GM12874 (cell line): ENCODE results near the gene SLC43A2.

ENCODE experiments used
- TF ChIP-seq, protein P1 (sequence below): IDR thresholded peaks from 2 replicates; pipeline ENCODE4 v1.5.1; 2011; ENCODE audit warnings: low read depth, mild to moderate bottlenecking, control low read depth, low read length, moderate library complexity; ENCODE audit not compliant: insufficient read depth

The SLC43A2 gene

DNA sequence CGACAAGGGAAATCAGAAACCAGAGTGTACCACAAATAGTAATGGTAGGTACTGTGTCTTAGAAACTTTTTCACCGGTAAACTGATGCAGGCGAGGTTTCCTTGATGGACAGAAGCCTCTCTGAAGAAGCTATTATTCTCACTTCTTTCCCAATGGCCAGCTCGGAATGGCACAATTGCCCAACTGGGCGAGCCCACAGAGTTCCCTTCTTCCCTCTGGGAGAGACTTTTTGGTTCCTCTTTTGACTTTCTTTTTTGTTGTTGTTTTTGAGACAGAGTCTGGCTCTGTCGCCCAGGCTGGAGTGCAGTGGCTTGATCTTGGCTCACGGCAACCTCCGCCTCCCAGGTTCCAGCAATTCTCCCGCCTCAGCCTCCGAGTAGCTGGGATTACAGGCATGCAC is 16.9 kb downstream of the SLC43A2 start:
- TF ChIP-seq, protein P1, sequence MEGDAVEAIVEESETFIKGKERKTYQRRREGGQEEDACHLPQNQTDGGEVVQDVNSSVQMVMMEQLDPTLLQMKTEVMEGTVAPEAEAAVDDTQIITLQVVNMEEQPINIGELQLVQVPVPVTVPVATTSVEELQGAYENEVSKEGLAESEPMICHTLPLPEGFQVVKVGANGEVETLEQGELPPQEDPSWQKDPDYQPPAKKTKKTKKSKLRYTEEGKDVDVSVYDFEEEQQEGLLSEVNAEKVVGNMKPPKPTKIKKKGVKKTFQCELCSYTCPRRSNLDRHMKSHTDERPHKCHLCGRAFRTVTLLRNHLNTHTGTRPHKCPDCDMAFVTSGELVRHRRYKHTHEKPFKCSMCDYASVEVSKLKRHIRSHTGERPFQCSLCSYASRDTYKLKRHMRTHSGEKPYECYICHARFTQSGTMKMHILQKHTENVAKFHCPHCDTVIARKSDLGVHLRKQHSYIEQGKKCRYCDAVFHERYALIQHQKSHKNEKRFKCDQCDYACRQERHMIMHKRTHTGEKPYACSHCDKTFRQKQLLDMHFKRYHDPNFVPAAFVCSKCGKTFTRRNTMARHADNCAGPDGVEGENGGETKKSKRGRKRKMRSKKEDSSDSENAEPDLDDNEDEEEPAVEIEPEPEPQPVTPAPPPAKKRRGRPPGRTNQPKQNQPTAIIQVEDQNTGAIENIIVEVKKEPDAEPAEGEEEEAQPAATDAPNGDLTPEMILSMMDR, result no peak

DNA sequence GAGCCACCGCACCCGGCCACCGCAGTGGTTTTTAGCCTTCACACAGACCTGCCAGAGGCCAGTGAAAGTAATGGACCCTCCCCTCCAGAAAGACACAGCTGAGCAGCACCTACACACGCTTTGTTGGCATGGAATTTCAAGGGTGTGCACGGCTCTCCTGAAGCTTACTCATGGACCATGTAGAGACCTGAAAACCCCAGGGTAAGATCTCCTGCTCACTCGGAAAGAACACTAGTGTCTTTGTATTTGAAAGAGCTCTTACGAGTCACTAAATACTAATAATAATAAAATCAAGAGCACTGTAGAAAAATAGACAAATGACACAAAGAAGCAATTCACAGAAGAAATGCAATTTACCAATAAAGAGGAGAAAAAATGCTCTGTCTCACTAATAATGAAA is 20.0 kb downstream of the SLC43A2 start:
- TF ChIP-seq, protein P1, result no peak

DNA sequence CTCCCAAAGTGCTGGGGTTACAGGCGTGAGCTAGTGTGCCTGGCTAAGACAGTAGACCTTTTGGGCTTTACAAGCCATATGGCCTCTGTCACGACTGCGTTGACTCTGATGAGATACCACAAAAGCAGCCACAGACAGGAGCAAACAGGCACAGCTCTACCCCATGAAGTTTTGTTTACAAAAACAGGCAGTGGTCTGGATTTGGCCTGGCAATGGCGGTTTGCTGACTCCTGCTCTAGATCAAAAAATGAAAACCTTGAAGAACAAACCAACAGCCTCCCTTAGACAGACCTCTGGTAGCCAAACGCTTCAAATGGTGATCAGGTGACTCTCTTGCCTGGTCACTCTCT is 20.7 kb downstream of the SLC43A2 start:
- TF ChIP-seq, protein P1, result no peak

DNA sequence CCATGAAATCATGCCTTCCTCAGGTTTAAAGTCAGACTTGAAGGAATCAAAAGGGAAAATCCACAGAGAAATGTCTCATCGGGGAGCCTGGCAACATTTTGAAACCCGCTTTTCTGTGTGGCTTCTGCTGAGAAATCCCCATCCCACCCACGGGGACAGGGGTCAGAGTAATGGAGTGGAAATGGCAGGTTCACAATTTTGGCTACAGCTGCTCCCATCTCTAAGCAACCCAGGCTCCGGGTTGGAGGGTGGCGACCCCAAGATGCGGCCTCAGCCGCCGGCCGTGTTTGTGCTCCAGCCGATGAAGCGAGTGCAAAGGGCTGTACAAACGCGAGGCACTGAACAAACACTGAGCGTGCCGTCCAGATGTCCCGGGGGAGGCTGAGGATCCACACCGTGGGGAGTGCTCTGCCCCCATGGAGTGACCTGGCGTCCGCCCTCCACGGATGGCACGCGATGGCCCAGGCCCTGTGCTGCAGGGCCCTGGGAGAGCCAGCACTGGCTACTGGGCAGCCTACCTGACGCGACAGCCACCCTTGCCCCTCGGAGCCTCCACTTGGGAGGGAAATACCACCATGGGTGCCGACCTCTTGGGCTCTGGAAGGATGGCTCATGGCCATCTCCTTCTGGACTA is 22.2 kb downstream of the SLC43A2 start:
- TF ChIP-seq, protein P1, result no peak

DNA sequence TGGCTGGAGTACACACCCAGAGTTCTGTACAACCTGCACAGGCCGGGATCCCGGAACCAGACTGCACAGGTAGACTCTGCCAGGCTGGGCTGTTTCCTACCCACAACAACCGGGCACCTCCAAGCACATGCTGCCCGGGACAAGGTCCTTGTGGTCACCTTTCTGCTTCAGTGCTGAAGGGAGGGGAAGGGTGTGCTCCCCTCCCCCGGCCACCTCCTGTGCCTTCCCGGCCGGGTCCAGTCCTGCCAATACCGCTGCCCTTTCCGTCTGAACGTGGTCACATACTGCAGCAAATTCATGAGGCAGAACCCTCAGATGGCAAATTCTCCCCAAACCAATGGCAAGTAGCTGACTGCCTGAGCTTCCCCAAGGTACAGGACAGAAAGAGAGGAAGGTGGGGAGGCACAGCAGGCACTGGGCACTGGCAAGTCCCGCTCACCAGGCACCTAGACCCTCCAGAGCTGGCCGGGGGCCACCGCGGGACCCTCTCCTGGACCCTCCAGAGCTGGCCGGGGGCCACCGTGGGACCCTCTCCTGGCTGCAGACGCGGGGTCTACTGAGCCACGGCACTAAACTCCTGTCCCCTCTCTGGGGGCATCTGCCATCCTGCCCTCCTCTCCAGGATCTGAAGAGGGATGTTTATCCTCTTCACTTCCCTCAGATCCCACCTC is 22.8 kb downstream of the SLC43A2 start:
- TF ChIP-seq, protein P1, result no peak

DNA sequence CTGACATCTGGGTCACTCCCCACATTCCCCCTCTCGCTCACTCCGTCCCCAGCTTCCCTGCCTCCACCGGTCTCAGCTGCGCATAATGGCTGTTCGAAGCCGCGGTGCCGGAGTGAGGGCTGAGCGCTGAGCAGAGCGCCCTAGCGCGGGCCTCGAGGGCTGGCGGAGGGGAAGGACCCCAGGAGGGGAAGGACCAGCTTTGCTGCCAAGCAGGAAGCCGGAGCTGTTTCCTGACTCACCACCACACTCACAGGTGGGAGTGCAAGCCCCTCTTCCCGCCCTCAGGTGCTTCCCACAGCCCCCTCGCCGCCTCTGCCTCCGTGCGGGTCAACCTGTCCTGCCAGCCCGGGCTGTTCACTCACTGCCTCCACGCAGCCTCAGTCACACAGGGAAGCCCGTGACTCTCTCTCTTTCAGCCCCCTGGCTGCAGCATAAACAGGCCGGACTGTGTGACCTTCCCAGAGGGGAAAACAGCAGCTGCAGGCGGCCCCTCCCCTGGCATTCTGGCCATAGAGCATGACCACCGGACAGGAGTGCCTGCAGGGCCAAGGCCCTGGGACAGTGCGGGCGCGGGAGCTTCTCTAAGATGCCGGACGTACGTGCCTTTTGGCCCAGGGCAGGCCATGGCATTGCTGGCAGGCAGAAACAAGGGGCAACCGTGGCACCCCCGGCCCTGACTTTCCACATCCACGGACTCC is 23.7 kb downstream of the SLC43A2 start:
- TF ChIP-seq, protein P1, result no peak

DNA sequence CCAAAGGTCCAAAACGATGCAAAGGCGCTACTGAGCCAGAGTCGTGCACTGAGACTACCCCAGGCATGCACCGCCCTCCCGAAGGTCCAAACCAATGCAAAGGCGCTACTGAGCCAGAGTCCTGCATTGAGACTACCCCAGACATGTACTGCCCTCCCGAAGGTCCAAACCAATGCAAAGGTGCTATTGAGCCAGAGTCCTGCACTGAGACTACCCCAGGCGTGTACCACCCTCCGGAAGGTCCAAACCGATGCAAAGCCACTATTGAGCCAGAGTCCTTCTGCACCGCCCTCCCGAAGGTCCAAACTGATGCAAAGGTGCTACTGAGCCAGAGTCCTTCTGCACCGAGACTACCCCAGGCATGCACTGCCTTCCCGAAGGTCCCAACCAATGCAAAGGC is 27.1 kb downstream of the SLC43A2 start:
- TF ChIP-seq, protein P1, result no peak
